Endodermal cell (in vitro differentiated cells): ENCODE data around the gene TSACC. TPM values are rescaled to one million over a fixed set of nuclear protein-coding genes. Genes with fewer than 3 reads are reported as not detected.

Source experiments
- DNase-seq: peaks from one replicate; pipeline ENCODE4 v3.0.0-alpha.2; 2017
- H3K27ac ChIP-seq: 2 replicates; pipeline ENCODE4 v1.5.1; 2013; ENCODE audit warnings: mild to moderate bottlenecking, low read depth, low read length, moderate library complexity
- H3K27me3 ChIP-seq: 2 replicates; pipeline ENCODE4 v1.6.1; 2013; ENCODE audit warnings: mild to moderate bottlenecking, low read length, moderate library complexity; ENCODE audit not compliant: insufficient read depth, control insufficient read depth, poor library complexity, severe bottlenecking
- H3K36me3 ChIP-seq: 2 replicates; pipeline ENCODE4 v1.7.0; 2013; ENCODE audit warnings: mild to moderate bottlenecking, low read length, moderate library complexity; ENCODE audit not compliant: control insufficient read depth, insufficient read depth
- H3K4me1 ChIP-seq: one replicate; pipeline ENCODE4 v1.7.0; 2013; ENCODE audit warnings: low read length; ENCODE audit not compliant: control insufficient read depth, insufficient read depth
- H3K4me3 ChIP-seq: 2 replicates; pipeline ENCODE4 v1.5.1; 2013; ENCODE audit warnings: mild to moderate bottlenecking, low read length, moderate library complexity
- H3K9ac ChIP-seq: 2 replicates; pipeline ENCODE4 v1.6.1; 2013; ENCODE audit warnings: mild to moderate bottlenecking, low read length, moderate library complexity; ENCODE audit not compliant: poor library complexity, severe bottlenecking; ENCODE audit errors: extremely low read depth
- H3K9me3 ChIP-seq: 2 replicates; pipeline ENCODE4 v1.6.1; 2013; ENCODE audit warnings: mild to moderate bottlenecking, low read length, moderate library complexity; ENCODE audit not compliant: control insufficient read depth
- H3K27ac Mint-ChIP-seq: 2 replicates; pipeline ENCODE4 v1.8.0; 2020; ENCODE audit warnings: mixed read lengths
- H3K27me3 Mint-ChIP-seq: 2 replicates; pipeline ENCODE4 v1.8.0; 2021; ENCODE audit warnings: mild to moderate bottlenecking, mixed read lengths; ENCODE audit not compliant: insufficient read depth
- H3K36me3 Mint-ChIP-seq: 2 replicates; pipeline ENCODE4 v1.8.0; 2020; ENCODE audit warnings: low read depth, mixed read lengths
- H3K4me1 Mint-ChIP-seq: 2 replicates; pipeline ENCODE4 v1.8.0; 2020; ENCODE audit warnings: mixed read lengths
- H3K4me3 Mint-ChIP-seq: 2 replicates; pipeline ENCODE4 v1.8.0; 2020; ENCODE audit warnings: mild to moderate bottlenecking, moderate library complexity, mixed read lengths
- H3K9me3 Mint-ChIP-seq: 2 replicates; pipeline ENCODE4 v1.8.0; 2020; ENCODE audit warnings: mild to moderate bottlenecking, mixed read lengths
- CTCF ChIP-seq: fragments of 200-600 bp; sonication (generic); conservative IDR thresholded peaks from 2 replicates; pipeline ENCODE4 v1.5.0; 2021; ENCODE audit warnings: antibody characterized with exemption, mild to moderate bottlenecking
- WGBS, 2 experiments: methylation state at CpG; one replicate each; pipeline versions ENCODE4 v1.1.5 to v1.1.7; 2013; ENCODE audit warnings: missing lambda C conversion rate in 2 of 2, mixed read lengths in 1 of 2; ENCODE audit not compliant: insufficient coverage in 1 of 2, insufficient read length in 1 of 2; 5-methylcytosine and 5-hydroxymethylcytosine counted together
- total RNA-seq, 2 donors: library from RNA; stranded (reverse); fragmentation: NEBNext Ultra II Directional in 1 of 2; extraction: Animal tissue kit (Norgen Biotek cat#: 25700) in 1 of 2; gene quantifications; 2 replicates in 1 of 2; 3 replicates in 1 of 2; pipeline ENCODE4 v1.2.1, GENCODE V29; 2021

TSACC gene
- total RNA-seq, 2 donors from 2014 or later, result 0.62 to 1.6 TPM

DNA sequence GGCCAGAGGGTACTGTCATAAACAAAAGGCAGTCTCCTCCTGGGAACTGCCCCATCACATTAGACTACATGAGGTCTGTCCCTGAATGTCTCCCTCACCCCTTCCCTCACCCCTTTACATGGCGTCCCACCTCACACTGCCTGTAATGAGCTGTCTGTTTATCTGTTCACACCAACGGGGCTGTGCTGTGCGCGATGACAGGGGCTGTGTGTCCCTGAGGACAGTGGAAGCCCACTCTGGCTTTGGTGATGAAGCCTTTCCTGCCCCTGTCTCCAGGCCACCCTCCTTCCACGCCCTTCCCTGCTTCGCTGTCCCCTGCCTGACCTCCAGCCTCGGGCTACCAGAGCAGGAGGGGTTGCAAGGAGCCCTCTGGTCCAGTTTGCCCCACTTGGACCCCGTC lies 53.4 kb downstream of the TSACC start:
- Histone ChIP-seq H3K4me1 (peaks cover 7% of the 10 kb centered on the region), H3K36me3 (no peaks in the 10 kb centered on the region), H3K9me3 (no peaks in the 10 kb centered on the region), H3K9ac (no peak overlapping the region), H3K27ac (no peak overlapping the region), H3K4me3 (no peak overlapping the region), H3K27me3 (peaks cover 61% of the 10 kb centered on the region)
- Mint-ChIP-seq H3K4me3 (no peak overlapping the region), H3K27ac (no peak overlapping the region), H3K27me3 (peaks cover 74% of the 10 kb centered on the region), H3K9me3 (no peaks in the 10 kb centered on the region), H3K4me1 (peaks cover 26% of the 10 kb centered on the region), H3K36me3 (no peaks in the 10 kb centered on the region)
- WGBS, 2 experiments, result 74 to 81% methylated on average over 5 to 8 of the region's 8 CpGs
- no peak for DNase-seq
- no peak for TF ChIP-seq CTCF

DNA sequence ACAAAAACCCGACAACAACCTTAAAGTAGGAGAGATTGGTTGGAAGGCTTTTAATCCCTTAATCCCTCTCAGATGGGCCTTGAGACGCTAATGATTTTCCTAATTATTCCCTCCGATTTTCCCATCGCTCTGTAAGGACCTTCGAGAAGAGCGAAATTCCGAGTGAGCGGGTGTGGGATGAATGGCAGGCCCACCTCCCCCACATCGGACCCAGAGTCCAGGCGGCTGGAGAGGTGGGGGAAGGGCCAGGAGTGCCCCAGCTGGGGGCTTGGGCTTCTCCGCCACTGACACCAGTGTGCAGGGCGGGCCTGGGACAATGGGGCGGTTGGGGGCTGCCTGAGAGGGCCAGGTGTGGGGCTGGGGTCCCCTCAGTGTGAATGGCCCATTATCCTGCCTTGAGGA lies 54.1 kb downstream of the TSACC start:
- no peaks in the 10 kb centered on the region for H3K9me3 ChIP-seq
- peaks cover 53% of the 10 kb centered on the region for H3K27me3 ChIP-seq
- Mint-ChIP-seq H3K4me1 (peaks cover 26% of the 10 kb centered on the region), H3K27ac (no peak overlapping the region), H3K4me3 (no peak overlapping the region), H3K36me3 (no peaks in the 10 kb centered on the region), H3K9me3 (no peaks in the 10 kb centered on the region), H3K27me3 (peaks cover 68% of the 10 kb centered on the region)
- peak; percentile 70 for DNase-seq
- H3K4me3 ChIP-seq, result no peak overlapping the region
- H3K36me3 ChIP-seq, result no peaks in the 10 kb centered on the region
- H3K27ac ChIP-seq, result peak overlapping the region; percentile 30
- H3K9ac ChIP-seq, result no peak overlapping the region
- no peak for TF ChIP-seq CTCF
- WGBS, 2 experiments, result 54% methylated on average over 13 of the region's 13 CpGs; no CpG with 5 or more reads in 1 of the 2 experiments
- peaks cover 7% of the 10 kb centered on the region for H3K4me1 ChIP-seq

GRCh38 chr1:156393095-156393494 lies 54.8 kb downstream of the TSACC start:
- peaks cover 47% of the 10 kb centered on the region for H3K27me3 ChIP-seq
- H3K4me1 ChIP-seq, result peaks cover 7% of the 10 kb centered on the region
- H3K36me3 ChIP-seq, result no peaks in the 10 kb centered on the region
- Mint-ChIP-seq H3K27ac (no peak overlapping the region), H3K27me3 (peaks cover 61% of the 10 kb centered on the region), H3K4me1 (peaks cover 23% of the 10 kb centered on the region), H3K9me3 (no peaks in the 10 kb centered on the region), H3K4me3 (no peak overlapping the region), H3K36me3 (no peaks in the 10 kb centered on the region)
- no peak for TF ChIP-seq CTCF
- H3K9ac ChIP-seq, result no peak overlapping the region
- DNase-seq, result no peak
- no peaks in the 10 kb centered on the region for H3K9me3 ChIP-seq
- H3K4me3 ChIP-seq, result no peak overlapping the region
- no peak overlapping the region for H3K27ac ChIP-seq
